Glutamatergic neuron (in vitro differentiated cells): Measurements from ENCODE around the gene OR3A3. TPM values are rescaled to one million over a fixed set of nuclear protein-coding genes. Genes with fewer than 3 reads are reported as not detected.
A peak's percentile ranks its signal among the peaks of the same experiment; 100 is the strongest.
"Not testable (repeated sequence)": the region's sequence is repeated elsewhere in the genome, so short reads cannot be mapped to it uniquely, and the experiment has no call there.

Source experiments
- DNase-seq: peaks from one replicate; pipeline ENCODE4 v3.0.0; 2022
- H3K27ac Mint-ChIP-seq: one replicate; pipeline ENCODE4 v1.8.0; 2020; ENCODE audit warnings: mild to moderate bottlenecking, mixed read lengths, inconsistent platforms; ENCODE audit not compliant: unreplicated experiment
- H3K27me3 Mint-ChIP-seq: one replicate; pipeline ENCODE4 v1.8.0; 2020; ENCODE audit warnings: mild to moderate bottlenecking, moderate library complexity, mixed read lengths, inconsistent platforms; ENCODE audit not compliant: unreplicated experiment
- H3K36me3 Mint-ChIP-seq: one replicate; pipeline ENCODE4 v1.8.0; 2020; ENCODE audit warnings: mild to moderate bottlenecking, mixed read lengths, inconsistent platforms; ENCODE audit not compliant: unreplicated experiment
- H3K4me1 Mint-ChIP-seq: one replicate; pipeline ENCODE4 v1.8.0; 2020; ENCODE audit warnings: mild to moderate bottlenecking, low read depth, mixed read lengths, inconsistent platforms; ENCODE audit not compliant: unreplicated experiment
- H3K4me3 Mint-ChIP-seq: one replicate; pipeline ENCODE4 v1.8.0; 2020; ENCODE audit warnings: mild to moderate bottlenecking, mixed read lengths, inconsistent platforms; ENCODE audit not compliant: unreplicated experiment
- H3K9me3 Mint-ChIP-seq: one replicate; pipeline ENCODE4 v1.8.0; 2020; ENCODE audit warnings: mild to moderate bottlenecking, moderate library complexity, mixed read lengths, inconsistent platforms; ENCODE audit not compliant: unreplicated experiment
- CTCF ChIP-seq: fragments of 200-600 bp; sonication (generic); IDR thresholded peaks from one replicate; pipeline ENCODE4 v1.5.0; 2021; ENCODE audit not compliant: partially characterized antibody, unreplicated experiment
- total RNA-seq: library from RNA; stranded (reverse); fragmentation: NEBNext Ultra II Directional; extraction: Animal tissue kit (Norgen Biotek cat#: 25700); gene quantifications from one replicate; pipeline ENCODE4 v1.2.1, GENCODE V29; 2021; ENCODE audit not compliant: unreplicated experiment

Gene OR3A3
- total RNA-seq, 1 donor from 2014 or later: not detected

- no peak for DNase-seq
- peaks cover 1% of the 10 kb centered on the region for H3K9me3 Mint-ChIP-seq
- H3K27me3 Mint-ChIP-seq: no peaks in the 10 kb centered on the region
- no peak overlapping the region for H3K27ac Mint-ChIP-seq
- H3K4me1 Mint-ChIP-seq: no peaks in the 10 kb centered on the region
- TF ChIP-seq CTCF: no peak
- no peaks in the 10 kb centered on the region for H3K36me3 Mint-ChIP-seq
- no peak overlapping the region for H3K4me3 Mint-ChIP-seq
Observed at GRCh38 chr17:3447625-3448024, 36.5 kb downstream of the OR3A3 start.

- Mint-ChIP-seq H3K36me3 (no peaks in the 10 kb centered on the region), H3K9me3 (peaks cover 1% of the 10 kb centered on the region), H3K4me3 (no peak overlapping the region), H3K27ac (no peak overlapping the region), H3K27me3 (no peaks in the 10 kb centered on the region), H3K4me1 (no peaks in the 10 kb centered on the region)
- no peak for TF ChIP-seq CTCF
- DNase-seq: no peak
Observed at GRCh38 chr17:3448059-3448665, 37.0 kb downstream of the OR3A3 start.

GRCh38 chr17:3466355-3466754 lies 55.2 kb downstream of the OR3A3 start:
- not testable (repeated sequence) for DNase-seq, H3K9me3 Mint-ChIP-seq

GRCh38 chr17:3469529-3469928 lies 58.4 kb downstream of the OR3A3 start:
- Mint-ChIP-seq H3K36me3 (no peaks in the 10 kb centered on the region), H3K4me3 (no peak overlapping the region), H3K4me1 (no peaks in the 10 kb centered on the region), H3K27ac (no peak overlapping the region), H3K9me3 (no peaks in the 10 kb centered on the region), H3K27me3 (no peaks in the 10 kb centered on the region)
- TF ChIP-seq CTCF: no peak
- DNase-seq: no peak

More at GRCh38 chr17:3466355-3466754, 55.2 kb downstream of the OR3A3 start:
- H3K4me3 Mint-ChIP-seq, H3K4me1 Mint-ChIP-seq, H3K27me3 Mint-ChIP-seq, H3K36me3 Mint-ChIP-seq: not testable (repeated sequence)
- peak overlapping the region; percentile 70 for H3K27ac Mint-ChIP-seq

- no peak within 1 kb of the TSS for H3K4me3 Mint-ChIP-seq
- no peaks in the 10 kb centered on the region for H3K9me3 Mint-ChIP-seq
- no peak for DNase-seq
- H3K36me3 Mint-ChIP-seq: no peaks in the 10 kb centered on the region
- no peak for TF ChIP-seq CTCF
- H3K27ac Mint-ChIP-seq: no peak within 1 kb of the TSS
- peaks cover 6% of the 10 kb centered on the region for H3K4me1 Mint-ChIP-seq
- no peaks in the 10 kb centered on the region for H3K27me3 Mint-ChIP-seq
Observed at GRCh38 chr17:3471599-3471998, 60.4 kb downstream of the OR3A3 start, which contains the start of gene SPATA22. SPATA22 (minus strand) TSS chr17:3471819; CDS start chr17:3469325, 2,494 bp downstream.
